HUES48 (cell line): ENCODE measurements around the gene CRTC1.

Experiments
- H3K27ac ChIP-seq: one replicate; pipeline ENCODE4 v1.7.0; 2013; ENCODE audit warnings: low read depth, low read length, inconsistent platforms
- H3K27me3 ChIP-seq: 2 replicates; pipeline ENCODE4 v1.6.1; 2013; ENCODE audit warnings: mild to moderate bottlenecking, low read length; ENCODE audit not compliant: control insufficient read depth, insufficient read depth
- H3K36me3 ChIP-seq: 2 replicates; pipeline ENCODE4 v1.6.1; 2013; ENCODE audit warnings: low read length; ENCODE audit not compliant: control insufficient read depth, insufficient read depth
- H3K4me1 ChIP-seq: 2 replicates; pipeline ENCODE4 v1.6.1; 2013; ENCODE audit warnings: mild to moderate bottlenecking, low read length; ENCODE audit not compliant: control insufficient read depth, insufficient read depth
- H3K4me3 ChIP-seq: 2 replicates; pipeline ENCODE4 v1.5.1; 2013; ENCODE audit warnings: mild to moderate bottlenecking, low read depth, low read length
- H3K9ac ChIP-seq: 2 replicates; pipeline ENCODE4 v1.6.1; 2013; ENCODE audit warnings: mild to moderate bottlenecking, low read depth, low read length, moderate library complexity
- H3K9me3 ChIP-seq: 2 replicates; pipeline ENCODE4 v1.6.1; 2013; ENCODE audit warnings: low read length; ENCODE audit not compliant: control insufficient read depth, insufficient read depth

CRTC1 gene

GRCh38 chr19:18708452-18709231 is 25.2 kb downstream of the CRTC1 start:
- Histone ChIP-seq H3K4me3 (no peak overlapping the region), H3K4me1 (no peaks in the 10 kb centered on the region), H3K9me3 (no peaks in the 10 kb centered on the region), H3K27ac (no peak overlapping the region), H3K27me3 (no peaks in the 10 kb centered on the region), H3K36me3 (no peaks in the 10 kb centered on the region), H3K9ac (no peak overlapping the region)

DNA sequence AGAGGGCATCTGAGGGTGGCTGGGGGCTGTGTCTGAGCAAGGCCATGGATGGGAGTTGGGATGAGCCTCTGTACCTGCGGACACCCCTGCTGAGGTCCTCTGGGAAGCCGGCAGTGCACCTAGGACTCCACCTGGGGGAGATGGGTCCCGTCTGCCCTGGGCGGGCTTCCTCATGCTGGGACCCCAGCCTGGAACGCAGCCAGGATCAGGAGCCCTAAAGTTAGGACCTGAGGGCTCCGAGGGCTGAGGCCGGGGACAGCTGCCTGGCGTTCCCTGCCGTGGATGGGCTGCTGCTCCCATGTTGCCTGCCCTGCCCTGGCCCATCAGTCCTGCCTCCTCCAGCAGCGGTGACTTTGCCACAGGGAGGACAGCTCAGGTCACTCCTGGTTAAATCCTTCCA is 26.1 kb downstream of the CRTC1 start:
- Histone ChIP-seq H3K9ac (no peak overlapping the region), H3K9me3 (no peaks in the 10 kb centered on the region), H3K4me1 (no peaks in the 10 kb centered on the region), H3K4me3 (no peak overlapping the region), H3K27ac (no peak overlapping the region), H3K36me3 (no peaks in the 10 kb centered on the region), H3K27me3 (no peaks in the 10 kb centered on the region)

DNA sequence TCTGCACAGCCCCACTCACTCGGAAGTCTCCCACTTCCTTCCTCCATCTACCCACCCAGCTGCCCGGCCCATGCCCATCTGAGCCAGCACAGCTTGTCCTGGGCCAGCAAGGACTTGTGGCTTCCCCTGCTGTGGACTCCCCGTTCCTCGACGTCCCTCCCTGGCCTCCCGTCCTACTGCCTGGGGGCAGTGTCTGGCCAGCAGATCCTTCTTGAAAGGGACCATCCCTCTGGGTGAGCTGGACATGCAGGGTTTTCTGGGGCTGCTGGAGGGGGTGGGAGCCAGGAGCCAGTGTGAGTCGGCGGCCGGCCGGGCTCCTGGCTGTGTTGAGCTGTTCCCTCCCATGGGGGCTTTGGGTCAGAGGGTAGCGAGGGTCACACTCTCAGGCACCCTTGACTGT is 26.7 kb downstream of the CRTC1 start:
- Histone ChIP-seq H3K27ac (no peak overlapping the region), H3K4me3 (no peak overlapping the region), H3K27me3 (no peaks in the 10 kb centered on the region), H3K4me1 (no peaks in the 10 kb centered on the region), H3K9ac (no peak overlapping the region), H3K36me3 (no peaks in the 10 kb centered on the region), H3K9me3 (no peaks in the 10 kb centered on the region)

DNA sequence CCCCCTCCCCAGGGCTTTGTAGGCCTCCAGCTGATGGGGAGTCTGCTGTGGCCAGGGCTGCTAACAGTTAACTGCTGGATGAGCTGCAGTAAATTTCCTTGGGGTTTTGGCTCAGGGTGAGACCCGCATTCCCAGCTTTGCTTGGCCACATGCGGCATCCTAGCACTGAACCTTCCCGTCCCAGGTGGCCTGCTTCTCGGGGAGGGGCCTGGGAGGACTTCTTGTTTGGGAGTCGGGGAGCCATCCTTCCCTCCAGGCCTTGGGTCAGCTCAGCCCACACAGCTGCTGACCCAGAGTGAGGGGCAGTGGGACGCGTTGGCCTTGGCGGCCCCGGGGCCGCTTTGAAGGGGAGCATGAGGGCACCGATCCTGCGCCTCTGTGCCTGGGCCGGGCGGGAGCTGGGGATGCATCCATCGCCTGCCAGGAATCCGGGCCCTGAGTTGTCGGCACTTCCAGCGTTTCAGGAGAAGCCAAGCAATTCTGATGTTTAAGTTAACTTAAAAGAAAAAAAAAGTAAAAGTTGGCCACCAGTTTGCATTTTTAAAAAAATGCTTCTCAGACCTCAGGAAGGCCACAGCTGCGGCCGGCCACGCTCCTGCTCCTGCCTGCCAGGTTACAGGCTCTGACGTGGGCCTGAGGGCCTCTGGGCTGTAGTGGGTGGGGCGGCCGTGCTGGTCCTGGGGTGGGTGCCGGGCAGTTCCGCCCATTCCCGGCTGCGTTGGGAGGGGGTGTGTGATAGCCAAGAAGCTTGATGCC is 27.7 kb downstream of the CRTC1 start:
- Histone ChIP-seq H3K4me3 (no peak overlapping the region), H3K27me3 (no peaks in the 10 kb centered on the region), H3K36me3 (no peaks in the 10 kb centered on the region), H3K9ac (no peak overlapping the region), H3K27ac (no peak overlapping the region), H3K9me3 (no peaks in the 10 kb centered on the region), H3K4me1 (no peaks in the 10 kb centered on the region)

- no peak overlapping the region for H3K27ac ChIP-seq
- no peak overlapping the region for H3K9ac ChIP-seq
- H3K27me3 ChIP-seq, result no peaks in the 10 kb centered on the region
These were observed 28.4 kb downstream of the CRTC1 start for GRCh38 chr19:18711893-18712292.

GRCh38 chr19:18712981-18713380 is 29.5 kb downstream of the CRTC1 start:
- H3K36me3 ChIP-seq, result no peaks in the 10 kb centered on the region

More at GRCh38 chr19:18711893-18712292, 28.4 kb downstream of the CRTC1 start:
- Histone ChIP-seq H3K4me1 (no peaks in the 10 kb centered on the region), H3K36me3 (no peaks in the 10 kb centered on the region), H3K4me3 (no peak overlapping the region), H3K9me3 (no peaks in the 10 kb centered on the region)

GRCh38 chr19:18713550-18714117 is 30.2 kb downstream of the CRTC1 start:
- no peak overlapping the region for H3K4me3 ChIP-seq
- no peak overlapping the region for H3K9ac ChIP-seq
- H3K27ac ChIP-seq, result no peak overlapping the region
- H3K4me1 ChIP-seq, result no peaks in the 10 kb centered on the region
- H3K36me3 ChIP-seq, result no peaks in the 10 kb centered on the region
- H3K27me3 ChIP-seq, result no peaks in the 10 kb centered on the region
- H3K9me3 ChIP-seq, result no peaks in the 10 kb centered on the region

More at GRCh38 chr19:18712981-18713380, 29.5 kb downstream of the CRTC1 start:
- Histone ChIP-seq H3K9ac (no peak overlapping the region), H3K9me3 (no peaks in the 10 kb centered on the region), H3K4me3 (no peak overlapping the region), H3K27me3 (no peaks in the 10 kb centered on the region), H3K4me1 (no peaks in the 10 kb centered on the region), H3K27ac (no peak overlapping the region)

DNA sequence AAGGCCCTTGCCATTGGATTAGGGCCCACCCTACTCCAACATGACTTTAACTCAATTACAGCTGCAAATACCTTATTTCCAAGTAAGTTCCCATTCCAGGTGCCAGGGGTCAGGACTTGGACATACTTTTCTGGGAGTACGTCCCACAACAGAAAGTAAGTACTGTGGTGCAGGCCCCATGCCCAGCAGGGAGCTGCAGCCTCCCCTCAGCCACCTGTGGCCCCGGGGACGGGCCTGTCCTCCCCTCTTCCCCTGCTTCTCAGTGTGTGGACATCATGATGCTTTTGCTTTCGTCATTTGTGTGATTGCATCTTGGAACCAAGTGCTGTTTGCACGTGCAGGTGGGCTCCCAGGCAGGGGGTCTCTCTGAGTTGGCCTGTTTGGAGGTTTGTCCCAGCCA is 31.9 kb downstream of the CRTC1 start:
- H3K4me1 ChIP-seq, result no peaks in the 10 kb centered on the region
- no peak overlapping the region for H3K9ac ChIP-seq
- H3K4me3 ChIP-seq, result no peak overlapping the region
- H3K36me3 ChIP-seq, result no peaks in the 10 kb centered on the region
- no peaks in the 10 kb centered on the region for H3K27me3 ChIP-seq
- no peak overlapping the region for H3K27ac ChIP-seq
- H3K9me3 ChIP-seq, result no peaks in the 10 kb centered on the region

DNA sequence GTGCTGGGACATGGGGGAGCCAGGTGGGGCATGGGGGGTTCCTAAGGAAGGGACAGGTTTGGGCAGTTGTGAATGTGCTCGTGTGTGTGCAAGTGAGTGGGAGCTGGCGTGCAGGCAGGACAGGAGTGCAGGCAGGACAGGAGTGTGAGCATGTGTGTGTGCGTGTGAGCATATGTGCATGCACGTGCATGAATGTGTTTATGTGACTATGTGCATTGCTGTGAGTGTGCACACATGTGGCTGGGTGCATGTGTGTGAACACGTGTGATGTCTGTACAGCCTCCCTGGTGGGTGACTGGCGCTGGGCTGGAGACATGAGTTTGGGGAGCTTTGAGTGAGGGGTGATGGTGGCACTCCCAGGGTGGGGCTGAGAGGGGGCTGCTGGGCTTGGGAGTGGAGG is 33.4 kb downstream of the CRTC1 start:
- Histone ChIP-seq H3K36me3 (no peaks in the 10 kb centered on the region), H3K4me3 (no peak overlapping the region), H3K9me3 (no peaks in the 10 kb centered on the region), H3K27me3 (no peaks in the 10 kb centered on the region), H3K27ac (no peak overlapping the region), H3K9ac (no peak overlapping the region), H3K4me1 (no peaks in the 10 kb centered on the region)

GRCh38 chr19:18717601-18718000 is 34.1 kb downstream of the CRTC1 start:
- Histone ChIP-seq H3K27ac (no peak overlapping the region), H3K36me3 (no peaks in the 10 kb centered on the region), H3K4me1 (no peaks in the 10 kb centered on the region), H3K9ac (no peak overlapping the region), H3K4me3 (no peak overlapping the region), H3K9me3 (no peaks in the 10 kb centered on the region), H3K27me3 (no peaks in the 10 kb centered on the region)

DNA sequence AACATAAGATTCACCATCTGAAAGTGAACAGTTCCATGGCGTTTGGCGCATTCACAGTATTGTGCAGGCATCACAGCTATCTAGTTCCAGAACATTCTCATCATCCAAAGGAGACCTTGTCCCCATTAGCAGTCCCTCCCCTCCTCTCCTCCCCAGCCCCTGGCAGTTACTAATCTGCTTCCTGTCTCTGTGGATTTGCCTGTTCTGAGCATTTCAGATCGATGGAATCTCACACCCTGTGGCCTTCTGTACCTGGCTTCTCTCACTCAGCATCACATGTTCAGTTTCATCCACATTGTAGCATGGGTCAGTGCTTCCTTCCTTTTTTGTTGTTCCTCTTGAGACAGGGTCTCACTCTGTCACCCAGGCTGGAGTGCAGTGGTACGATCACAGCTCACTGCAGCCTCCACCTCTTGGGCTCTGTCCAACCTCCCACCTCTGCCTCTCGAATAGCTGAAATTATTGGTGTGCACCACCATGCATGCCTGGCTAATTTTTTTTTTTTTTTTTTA is 34.6 kb downstream of the CRTC1 start:
- H3K36me3 ChIP-seq, result no peaks in the 10 kb centered on the region
- no peak overlapping the region for H3K9ac ChIP-seq
- H3K4me3 ChIP-seq, result no peak overlapping the region
- no peaks in the 10 kb centered on the region for H3K27me3 ChIP-seq
- H3K27ac ChIP-seq, result no peak overlapping the region
- no peaks in the 10 kb centered on the region for H3K9me3 ChIP-seq
- no peaks in the 10 kb centered on the region for H3K4me1 ChIP-seq
